GM10847 (cell line): ENCODE measurements around the gene ALCAM.

Experiments
- POLR2A ChIP-seq: IDR thresholded peaks from 2 replicates; pipeline ENCODE4 v1.6.1; 2011; ENCODE audit not compliant: insufficient read length; ENCODE audit errors: extremely low read depth

Gene ALCAM

DNA sequence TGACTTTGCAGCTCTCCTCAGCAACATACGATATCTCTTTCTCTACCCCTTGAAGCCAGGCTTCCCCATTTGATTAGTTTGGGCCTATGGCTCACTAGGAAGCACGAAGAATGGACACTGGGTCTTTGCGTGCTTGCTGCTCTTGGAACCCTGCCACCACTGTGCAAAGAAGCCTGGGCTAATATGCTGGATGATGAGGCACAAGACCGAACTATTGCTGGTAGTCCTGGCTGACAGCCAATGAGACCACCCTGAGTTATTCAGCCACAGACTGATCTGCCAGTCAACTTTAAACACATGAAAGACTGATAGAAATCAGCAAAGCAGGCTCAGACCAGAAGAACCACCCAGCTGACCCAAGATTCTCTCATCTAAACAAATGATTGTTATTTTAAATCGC, 251.8 kb downstream of the ALCAM start:
- no peak for TF ChIP-seq POLR2A

DNA sequence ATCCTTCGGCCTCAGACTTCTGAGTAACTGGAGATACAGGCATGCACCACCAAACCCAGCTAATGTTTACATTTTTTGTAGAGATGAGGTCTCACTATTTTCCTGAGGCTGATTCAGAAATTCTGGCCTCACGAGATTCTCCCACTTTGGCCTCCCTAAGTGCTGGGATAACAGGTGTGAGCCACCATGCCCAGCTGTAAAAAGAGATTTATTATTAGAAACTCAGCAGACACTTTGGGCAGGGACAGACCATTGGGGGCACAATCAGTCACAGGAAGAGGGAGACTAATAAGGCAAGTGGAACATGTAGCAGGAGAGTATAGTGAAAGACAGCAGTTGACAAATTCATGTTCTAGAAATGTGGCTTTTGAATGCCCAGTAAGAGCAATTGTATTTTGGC, 252.9 kb downstream of the ALCAM start:
- TF ChIP-seq POLR2A = no peak

DNA sequence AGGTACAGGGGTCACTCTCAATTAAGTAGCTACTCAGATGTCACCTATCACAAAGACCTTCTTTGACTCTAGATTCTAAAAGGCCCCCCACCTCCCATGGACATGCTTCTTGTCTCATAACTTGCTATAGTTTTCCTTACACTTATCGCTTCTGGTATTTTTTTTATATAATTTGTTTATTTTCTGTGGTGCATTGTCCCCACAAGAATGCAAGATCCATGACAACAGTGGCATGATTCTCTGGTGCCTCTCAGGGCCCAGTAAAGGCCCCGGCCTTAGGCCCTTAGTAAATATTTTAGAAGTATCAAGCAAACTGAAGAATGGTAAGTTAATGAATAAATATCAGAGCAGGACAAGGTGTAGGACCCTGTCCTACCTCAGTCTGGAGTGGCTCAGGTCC, 253.5 kb downstream of the ALCAM start:
- no peak for TF ChIP-seq POLR2A

DNA sequence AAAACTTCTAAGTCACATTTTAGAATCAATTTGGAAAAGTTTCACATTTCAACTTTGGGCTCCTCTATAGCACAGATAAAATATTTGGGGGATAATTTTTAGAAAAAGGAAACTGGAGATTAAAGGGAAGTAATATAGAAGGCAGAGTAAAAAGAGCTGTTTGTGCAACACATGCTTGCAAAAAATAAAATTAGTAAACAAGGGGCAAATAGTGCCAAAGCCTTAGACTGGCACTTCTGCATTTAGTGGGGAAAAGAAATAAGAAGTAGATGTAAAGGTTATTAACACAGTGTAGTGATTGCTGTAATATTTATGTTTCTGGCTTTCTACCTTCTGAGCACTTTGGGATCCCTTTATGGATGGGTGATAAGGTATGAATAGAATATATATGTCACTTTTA, 255.5 kb downstream of the ALCAM start:
- TF ChIP-seq POLR2A = no peak
